Stimulated activated memory B cell treated with anti-CD40 and anti-IgM and Interleukin-4, amounts not matched to agents 10 μg/mL and 1 μg/mL and 100 μg/mL, for 72 hours (primary cell): ENCODE measurements around the gene PAGE2.
"Not testable (repeated sequence)": the region's sequence is repeated elsewhere in the genome, so short reads cannot be mapped to it uniquely, and the experiment has no call there.

Experiments
- ATAC-seq: fragments of 150-1000 bp; cut with Tn5 transposase; 2 replicates; pipeline ENCODE4 v1.10.0; 2021
- H3K27ac Mint-ChIP-seq: one replicate; pipeline ENCODE4 v1.8.0; 2022; ENCODE audit warnings: mild to moderate bottlenecking, mixed read lengths
- H3K27me3 Mint-ChIP-seq: one replicate; pipeline ENCODE4 v1.8.0; 2022; ENCODE audit warnings: mixed read lengths
- H3K36me3 Mint-ChIP-seq: one replicate; pipeline ENCODE4 v1.8.0; 2022; ENCODE audit warnings: mixed read lengths
- H3K4me1 Mint-ChIP-seq: one replicate; pipeline ENCODE4 v1.8.0; 2022; ENCODE audit warnings: mixed read lengths
- H3K4me3 Mint-ChIP-seq: one replicate; pipeline ENCODE4 v1.8.0; 2022; ENCODE audit warnings: mild to moderate bottlenecking, moderate library complexity, mixed read lengths
- H3K9me3 Mint-ChIP-seq: one replicate; pipeline ENCODE4 v1.8.0; 2022; ENCODE audit warnings: mixed read lengths

Gene PAGE2

GRCh38 chrX:55111578-55112254 lies 22.9 kb downstream of the PAGE2 start:
- Mint-ChIP-seq H3K27me3 (no peaks in the 10 kb centered on the region), H3K9me3 (no peaks in the 10 kb centered on the region), H3K27ac (no peak overlapping the region), H3K4me3 (no peak overlapping the region), H3K36me3 (no peaks in the 10 kb centered on the region), H3K4me1 (no peaks in the 10 kb centered on the region)
- ATAC-seq, result no peak

GRCh38 chrX:55116589-55116988 lies 27.8 kb downstream of the PAGE2 start:
- H3K4me3 Mint-ChIP-seq, H3K36me3 Mint-ChIP-seq, H3K9me3 Mint-ChIP-seq, H3K27me3 Mint-ChIP-seq, H3K27ac Mint-ChIP-seq, ATAC-seq, H3K4me1 Mint-ChIP-seq: not testable (repeated sequence)

- H3K9me3 Mint-ChIP-seq, result no peaks in the 10 kb centered on the region
- no peak overlapping the region for H3K27ac Mint-ChIP-seq
- H3K4me1 Mint-ChIP-seq, result no peaks in the 10 kb centered on the region
- ATAC-seq, result no peak
- no peak overlapping the region for H3K4me3 Mint-ChIP-seq
- H3K36me3 Mint-ChIP-seq, result no peaks in the 10 kb centered on the region
- H3K27me3 Mint-ChIP-seq, result no peaks in the 10 kb centered on the region
Observed at GRCh38 chrX:55118574-55118973, 29.8 kb downstream of the PAGE2 start.

- ATAC-seq, result no peak
- no peaks in the 10 kb centered on the region for H3K9me3 Mint-ChIP-seq
- no peaks in the 10 kb centered on the region for H3K36me3 Mint-ChIP-seq
- H3K4me1 Mint-ChIP-seq, result no peaks in the 10 kb centered on the region
- H3K27ac Mint-ChIP-seq, result no peak overlapping the region
- H3K27me3 Mint-ChIP-seq, result no peaks in the 10 kb centered on the region
- H3K4me3 Mint-ChIP-seq, result no peak overlapping the region
Observed at GRCh38 chrX:55119271-55119670, 30.5 kb downstream of the PAGE2 start.

GRCh38 chrX:55119712-55120111 lies 30.9 kb downstream of the PAGE2 start:
- H3K9me3 Mint-ChIP-seq, result no peaks in the 10 kb centered on the region
- no peak overlapping the region for H3K27ac Mint-ChIP-seq
- H3K36me3 Mint-ChIP-seq, result no peaks in the 10 kb centered on the region
- no peak overlapping the region for H3K4me3 Mint-ChIP-seq
- H3K27me3 Mint-ChIP-seq, result no peaks in the 10 kb centered on the region
- ATAC-seq, result no peak
- H3K4me1 Mint-ChIP-seq, result no peaks in the 10 kb centered on the region

GRCh38 chrX:55120761-55121358 lies 32.0 kb downstream of the PAGE2 start:
- Mint-ChIP-seq H3K27me3 (no peaks in the 10 kb centered on the region), H3K27ac (no peak overlapping the region), H3K9me3 (no peaks in the 10 kb centered on the region), H3K4me3 (no peak overlapping the region), H3K36me3 (no peaks in the 10 kb centered on the region), H3K4me1 (no peaks in the 10 kb centered on the region)
- no peak for ATAC-seq

GRCh38 chrX:55123900-55124299 lies 35.1 kb downstream of the PAGE2 start:
- ATAC-seq, result no peak
- no peaks in the 10 kb centered on the region for H3K36me3 Mint-ChIP-seq
- H3K4me1 Mint-ChIP-seq, result no peaks in the 10 kb centered on the region
- no peaks in the 10 kb centered on the region for H3K9me3 Mint-ChIP-seq
- H3K27ac Mint-ChIP-seq, result no peak overlapping the region
- H3K27me3 Mint-ChIP-seq, result no peaks in the 10 kb centered on the region
- H3K4me3 Mint-ChIP-seq, result no peak overlapping the region

GRCh38 chrX:55127692-55128091 lies 38.9 kb downstream of the PAGE2 start:
- H3K36me3 Mint-ChIP-seq, result no peaks in the 10 kb centered on the region
- H3K27ac Mint-ChIP-seq, result no peak overlapping the region
- H3K4me3 Mint-ChIP-seq, result no peak overlapping the region
- H3K4me1 Mint-ChIP-seq, result no peaks in the 10 kb centered on the region
- no peaks in the 10 kb centered on the region for H3K9me3 Mint-ChIP-seq
- no peak for ATAC-seq
- H3K27me3 Mint-ChIP-seq, result no peaks in the 10 kb centered on the region

GRCh38 chrX:55129361-55129760 lies 40.5 kb downstream of the PAGE2 start:
- ATAC-seq, result no peak
- no peaks in the 10 kb centered on the region for H3K4me1 Mint-ChIP-seq
- no peaks in the 10 kb centered on the region for H3K9me3 Mint-ChIP-seq
- H3K36me3 Mint-ChIP-seq, result no peaks in the 10 kb centered on the region
- no peak overlapping the region for H3K4me3 Mint-ChIP-seq
- no peak overlapping the region for H3K27ac Mint-ChIP-seq
- no peaks in the 10 kb centered on the region for H3K27me3 Mint-ChIP-seq

GRCh38 chrX:55130481-55130880 lies 41.7 kb downstream of the PAGE2 start:
- Mint-ChIP-seq H3K9me3 (no peaks in the 10 kb centered on the region), H3K36me3 (no peaks in the 10 kb centered on the region), H3K27me3 (no peaks in the 10 kb centered on the region), H3K4me3 (no peak overlapping the region), H3K27ac (no peak overlapping the region), H3K4me1 (no peaks in the 10 kb centered on the region)
- ATAC-seq, result no peak

- no peaks in the 10 kb centered on the region for H3K4me1 Mint-ChIP-seq
- H3K9me3 Mint-ChIP-seq, result no peaks in the 10 kb centered on the region
- no peak overlapping the region for H3K4me3 Mint-ChIP-seq
- no peaks in the 10 kb centered on the region for H3K27me3 Mint-ChIP-seq
- ATAC-seq, result no peak
- no peaks in the 10 kb centered on the region for H3K36me3 Mint-ChIP-seq
- no peak overlapping the region for H3K27ac Mint-ChIP-seq
Observed at GRCh38 chrX:55132416-55132815, 43.6 kb downstream of the PAGE2 start.

GRCh38 chrX:55135171-55135570 lies 46.4 kb downstream of the PAGE2 start:
- H3K9me3 Mint-ChIP-seq, result no peaks in the 10 kb centered on the region
- H3K4me3 Mint-ChIP-seq, result no peak overlapping the region
- peaks cover 5% of the 10 kb centered on the region for H3K36me3 Mint-ChIP-seq
- ATAC-seq, result no peak
- H3K4me1 Mint-ChIP-seq, result no peaks in the 10 kb centered on the region
- no peak overlapping the region for H3K27ac Mint-ChIP-seq
- no peaks in the 10 kb centered on the region for H3K27me3 Mint-ChIP-seq

GRCh38 chrX:55140800-55141199 lies 52.0 kb downstream of the PAGE2 start:
- not testable (repeated sequence) for H3K27me3 Mint-ChIP-seq, H3K4me3 Mint-ChIP-seq, H3K27ac Mint-ChIP-seq, ATAC-seq, H3K9me3 Mint-ChIP-seq, H3K4me1 Mint-ChIP-seq
- peaks cover 21% of the 10 kb centered on the region for H3K36me3 Mint-ChIP-seq
